PFSK-1 (cell line): ENCODE results near the gene CDK7.

Source experiments
- FOXP2 ChIP-seq: optimal IDR thresholded peaks from 2 replicates; pipeline ENCODE3; 2011; ENCODE audit warnings: borderline replicate concordance, control low read depth, inconsistent platforms; ENCODE audit not compliant: insufficient read depth; ENCODE audit errors: extremely low read length, extremely low read depth
- REST ChIP-seq, 2 experiments: IDR thresholded peaks; 2 replicates each; pipeline versions ENCODE4 v1.6.1 to v1.8.0; 2011 to 2012; ENCODE audit warnings: low read depth in 2 of 2, low read length in 2 of 2, control low read depth in 1 of 2, inconsistent platforms in 1 of 2, mild to moderate bottlenecking in 1 of 2, moderate library complexity in 1 of 2; ENCODE audit not compliant: insufficient read depth in 1 of 2

DNA sequence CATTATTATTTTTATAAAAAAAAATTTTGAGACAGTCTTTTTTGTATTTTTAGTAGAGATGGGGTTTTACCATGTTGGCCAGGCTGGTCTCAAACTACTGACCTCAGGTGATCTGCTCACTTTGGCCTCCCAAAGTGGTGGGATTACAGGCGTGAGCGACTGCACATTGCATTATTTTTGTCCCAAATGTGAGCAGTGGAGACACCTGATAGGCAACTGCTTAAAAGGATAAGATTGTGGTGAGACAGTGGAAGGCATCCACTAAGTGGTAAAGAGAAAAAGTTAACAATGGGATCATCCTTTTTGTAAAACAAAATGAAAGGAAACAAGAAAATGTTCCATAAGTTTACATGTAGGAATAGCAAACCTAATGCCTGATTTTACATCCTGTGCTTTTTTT, 47.3 kb upstream of the CDK7 start:
- no peak for TF ChIP-seq FOXP2
- TF ChIP-seq REST (IDR thresholded peaks at IDR 0.05; ENCODE audit: insufficient read depth in 1 of 2, low read depth in 2 of 2, low read length in 2 of 2), result no peak
